HG03460 (cell line): ENCODE results near the gene RINL.
A peak's percentile ranks its signal among the peaks of the same experiment; 100 is the strongest.
"Not testable (repeated sequence)": the region's sequence is repeated elsewhere in the genome, so short reads cannot be mapped to it uniquely, and the experiment has no call there.

Source experiments
- ATAC-seq: cut with Tn5 transposase; IDR thresholded peaks from one replicate; pipeline ENCODE4 v1.9.1; 2021; ENCODE audit not compliant: unreplicated experiment

The RINL gene

GRCh38 chr19:38836983-38837626, 41.0 kb downstream of the RINL start:
- no peak for ATAC-seq

- no peak for ATAC-seq
These were observed 41.7 kb downstream of the RINL start for GRCh38 chr19:38836159-38836982.

GRCh38 chr19:38834590-38834989, 43.5 kb downstream of the RINL start:
- no peak for ATAC-seq

- ATAC-seq = no peak
These were observed 44.0 kb downstream of the RINL start for GRCh38 chr19:38834104-38834490.

- no peak for ATAC-seq
These were observed 45.0 kb downstream of the RINL start for GRCh38 chr19:38833092-38833425.

- peak; percentile 43 for ATAC-seq
These were observed 46.9 kb downstream of the RINL start for GRCh38 chr19:38831142-38831605.

- no peak for ATAC-seq
These were observed 47.9 kb downstream of the RINL start for GRCh38 chr19:38830039-38830733.

- not testable (repeated sequence) for ATAC-seq
These were observed 48.9 kb downstream of the RINL start for GRCh38 chr19:38829203-38829602.

GRCh38 chr19:38826856-38827551, 51.1 kb downstream of the RINL start:
- no peak for ATAC-seq

- ATAC-seq = not testable (repeated sequence)
These were observed 52.1 kb downstream of the RINL start for GRCh38 chr19:38825936-38826335.

GRCh38 chr19:38821230-38821825, 56.7 kb downstream of the RINL start:
- not testable (repeated sequence) for ATAC-seq

- no peak for ATAC-seq
These were observed 58.7 kb downstream of the RINL start for GRCh38 chr19:38819231-38819920.
